Panc1 (cell line): ENCODE results near the gene FGD4.

Source experiments
- POLR2AphosphoS5 ChIP-seq: IDR thresholded peaks from 2 replicates; pipeline ENCODE4 v1.6.1; 2012; ENCODE audit warnings: mild to moderate bottlenecking, low read depth, low read length, moderate library complexity
- SIN3A ChIP-seq: IDR thresholded peaks from 2 replicates; pipeline ENCODE4 v1.6.1; 2012; ENCODE audit warnings: low read depth, mild to moderate bottlenecking, low read length, moderate library complexity, borderline replicate concordance; ENCODE audit not compliant: insufficient read depth
- TF ChIP-seq, protein P1 (sequence below): fragments of 450-650 bp; IDR thresholded peaks from 2 replicates; pipeline ENCODE4 v1.5.1; 2017; ENCODE audit warnings: mild to moderate bottlenecking
- TF ChIP-seq, protein P2 (sequence below), 2 experiments: IDR thresholded peaks; 2 replicates each; pipeline ENCODE4 v1.6.1; 2011 to 2012; ENCODE audit warnings: low read depth in 2 of 2, control low read depth in 1 of 2, low read length in 1 of 2, mild to moderate bottlenecking in 1 of 2, moderate library complexity in 1 of 2; ENCODE audit not compliant: insufficient read depth in 1 of 2

DNA sequence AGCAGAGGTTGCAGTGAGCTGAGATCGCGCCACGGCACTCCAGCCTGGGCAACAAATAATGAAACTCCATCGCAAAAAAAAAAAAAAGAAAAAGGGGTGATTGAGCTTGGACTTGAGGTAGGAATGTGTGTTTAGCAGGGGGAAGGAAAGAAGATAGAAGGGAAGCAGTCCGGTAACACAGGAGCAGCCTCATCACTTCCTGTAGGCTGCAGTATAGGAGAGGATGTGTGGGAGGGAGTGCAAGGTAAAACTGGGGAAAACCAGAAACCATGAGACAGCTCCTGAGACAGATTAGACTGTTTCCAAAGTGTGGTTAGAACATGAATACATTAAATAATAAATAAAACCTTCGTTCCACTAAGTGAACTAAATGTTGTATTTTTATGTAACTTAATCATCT lies 49.2 kb downstream of the FGD4 start:
- TF ChIP-seq SIN3A, result no peak
- TF ChIP-seq, protein P1, sequence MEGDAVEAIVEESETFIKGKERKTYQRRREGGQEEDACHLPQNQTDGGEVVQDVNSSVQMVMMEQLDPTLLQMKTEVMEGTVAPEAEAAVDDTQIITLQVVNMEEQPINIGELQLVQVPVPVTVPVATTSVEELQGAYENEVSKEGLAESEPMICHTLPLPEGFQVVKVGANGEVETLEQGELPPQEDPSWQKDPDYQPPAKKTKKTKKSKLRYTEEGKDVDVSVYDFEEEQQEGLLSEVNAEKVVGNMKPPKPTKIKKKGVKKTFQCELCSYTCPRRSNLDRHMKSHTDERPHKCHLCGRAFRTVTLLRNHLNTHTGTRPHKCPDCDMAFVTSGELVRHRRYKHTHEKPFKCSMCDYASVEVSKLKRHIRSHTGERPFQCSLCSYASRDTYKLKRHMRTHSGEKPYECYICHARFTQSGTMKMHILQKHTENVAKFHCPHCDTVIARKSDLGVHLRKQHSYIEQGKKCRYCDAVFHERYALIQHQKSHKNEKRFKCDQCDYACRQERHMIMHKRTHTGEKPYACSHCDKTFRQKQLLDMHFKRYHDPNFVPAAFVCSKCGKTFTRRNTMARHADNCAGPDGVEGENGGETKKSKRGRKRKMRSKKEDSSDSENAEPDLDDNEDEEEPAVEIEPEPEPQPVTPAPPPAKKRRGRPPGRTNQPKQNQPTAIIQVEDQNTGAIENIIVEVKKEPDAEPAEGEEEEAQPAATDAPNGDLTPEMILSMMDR, result no peak
- TF ChIP-seq POLR2AphosphoS5, result no peak
- TF ChIP-seq, protein P2, sequence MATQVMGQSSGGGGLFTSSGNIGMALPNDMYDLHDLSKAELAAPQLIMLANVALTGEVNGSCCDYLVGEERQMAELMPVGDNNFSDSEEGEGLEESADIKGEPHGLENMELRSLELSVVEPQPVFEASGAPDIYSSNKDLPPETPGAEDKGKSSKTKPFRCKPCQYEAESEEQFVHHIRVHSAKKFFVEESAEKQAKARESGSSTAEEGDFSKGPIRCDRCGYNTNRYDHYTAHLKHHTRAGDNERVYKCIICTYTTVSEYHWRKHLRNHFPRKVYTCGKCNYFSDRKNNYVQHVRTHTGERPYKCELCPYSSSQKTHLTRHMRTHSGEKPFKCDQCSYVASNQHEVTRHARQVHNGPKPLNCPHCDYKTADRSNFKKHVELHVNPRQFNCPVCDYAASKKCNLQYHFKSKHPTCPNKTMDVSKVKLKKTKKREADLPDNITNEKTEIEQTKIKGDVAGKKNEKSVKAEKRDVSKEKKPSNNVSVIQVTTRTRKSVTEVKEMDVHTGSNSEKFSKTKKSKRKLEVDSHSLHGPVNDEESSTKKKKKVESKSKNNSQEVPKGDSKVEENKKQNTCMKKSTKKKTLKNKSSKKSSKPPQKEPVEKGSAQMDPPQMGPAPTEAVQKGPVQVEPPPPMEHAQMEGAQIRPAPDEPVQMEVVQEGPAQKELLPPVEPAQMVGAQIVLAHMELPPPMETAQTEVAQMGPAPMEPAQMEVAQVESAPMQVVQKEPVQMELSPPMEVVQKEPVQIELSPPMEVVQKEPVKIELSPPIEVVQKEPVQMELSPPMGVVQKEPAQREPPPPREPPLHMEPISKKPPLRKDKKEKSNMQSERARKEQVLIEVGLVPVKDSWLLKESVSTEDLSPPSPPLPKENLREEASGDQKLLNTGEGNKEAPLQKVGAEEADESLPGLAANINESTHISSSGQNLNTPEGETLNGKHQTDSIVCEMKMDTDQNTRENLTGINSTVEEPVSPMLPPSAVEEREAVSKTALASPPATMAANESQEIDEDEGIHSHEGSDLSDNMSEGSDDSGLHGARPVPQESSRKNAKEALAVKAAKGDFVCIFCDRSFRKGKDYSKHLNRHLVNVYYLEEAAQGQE (IDR thresholded peaks at IDR 0.05; ENCODE audit: insufficient read depth in 1 of 2, low read depth in 2 of 2, low read length in 1 of 2), result no peak
